GM18519 (cell line): ENCODE results near the gene MND1.

Experiments
- ATAC-seq: cut with Tn5 transposase; IDR thresholded peaks from one replicate; pipeline ENCODE4 v1.9.1; 2021; ENCODE audit warnings: mild to moderate bottlenecking, moderate library complexity; ENCODE audit not compliant: unreplicated experiment, low FRiP score

The MND1 gene

DNA sequence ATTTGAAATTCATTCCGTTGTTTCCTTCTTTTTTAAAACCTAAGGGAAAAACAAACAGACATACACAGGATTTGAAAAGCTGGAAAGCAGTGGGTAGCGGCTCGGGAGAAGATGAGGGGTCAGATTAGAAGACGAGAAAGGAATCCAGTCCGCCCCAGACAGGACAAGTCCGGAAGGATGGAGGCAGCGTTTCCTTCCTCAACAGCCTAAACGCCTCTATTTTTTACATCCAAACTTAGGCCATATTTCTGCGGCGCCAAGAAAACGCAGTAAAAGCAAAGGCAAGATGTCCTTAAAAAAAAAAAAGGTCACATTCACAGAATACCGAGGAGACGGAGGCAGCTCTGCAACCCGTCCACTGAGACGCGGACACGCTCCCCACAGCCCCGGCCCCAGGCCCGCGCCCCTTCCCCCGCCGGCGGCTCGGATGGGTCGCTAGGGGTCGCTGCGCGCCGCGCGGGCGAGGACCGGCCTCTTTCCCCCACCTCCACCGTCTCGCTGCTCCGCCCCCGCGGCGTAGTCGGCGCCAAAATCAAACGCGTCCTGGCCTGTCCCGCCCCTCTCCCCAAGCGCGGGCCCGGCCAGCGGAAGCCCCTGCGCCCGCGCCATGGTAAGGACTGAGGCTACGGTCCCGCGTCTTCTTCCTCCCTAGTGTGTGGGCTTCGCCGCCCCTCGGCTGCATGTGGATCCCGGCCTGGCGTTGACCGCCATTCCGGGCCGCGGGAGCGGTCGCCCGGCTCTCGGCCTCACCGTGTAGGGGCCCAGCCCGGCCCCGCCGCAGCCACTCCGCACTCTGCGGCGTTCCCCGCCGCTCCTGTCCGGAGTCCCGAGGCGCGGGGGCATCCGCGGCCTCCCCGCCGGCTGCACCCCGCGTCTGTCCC, at the start of gene MND1:
TSS of gene MND1 (plus strand) at position 558 of the 881 bp plus-strand sequence. CDS start at position 608, 50 bp downstream.
- ATAC-seq, result peak; percentile 70

DNA sequence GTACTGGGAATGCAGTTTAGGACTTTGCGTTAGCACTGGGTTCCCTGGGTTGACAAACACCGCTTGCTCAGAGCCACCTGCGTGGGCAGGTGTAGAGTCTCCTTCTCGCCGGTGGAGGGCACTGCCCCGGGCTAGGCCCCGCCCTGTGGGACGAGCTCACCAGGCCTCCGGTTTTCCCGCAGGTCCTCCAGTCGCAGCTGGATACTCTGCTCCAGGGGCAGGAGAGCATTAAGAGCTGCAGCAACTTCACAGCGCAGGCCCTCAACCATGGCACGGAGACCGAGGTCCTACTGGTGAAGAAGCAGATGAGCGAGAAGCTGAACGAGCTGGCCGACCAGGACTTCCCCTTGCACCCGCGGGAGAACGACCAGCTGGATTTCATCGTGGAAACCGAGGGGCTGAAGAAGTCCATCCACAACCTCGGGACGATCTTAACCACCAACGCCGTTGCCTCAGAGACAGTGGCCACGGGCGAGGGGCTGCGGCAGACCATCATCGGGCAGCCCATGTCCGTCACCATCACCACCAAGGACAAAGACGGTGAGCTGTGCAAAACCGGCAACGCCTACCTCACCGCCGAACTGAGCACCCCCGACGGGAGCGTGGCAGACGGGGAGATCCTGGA, 49.2 kb upstream of the MND1 start:
- ATAC-seq, result no peak

DNA sequence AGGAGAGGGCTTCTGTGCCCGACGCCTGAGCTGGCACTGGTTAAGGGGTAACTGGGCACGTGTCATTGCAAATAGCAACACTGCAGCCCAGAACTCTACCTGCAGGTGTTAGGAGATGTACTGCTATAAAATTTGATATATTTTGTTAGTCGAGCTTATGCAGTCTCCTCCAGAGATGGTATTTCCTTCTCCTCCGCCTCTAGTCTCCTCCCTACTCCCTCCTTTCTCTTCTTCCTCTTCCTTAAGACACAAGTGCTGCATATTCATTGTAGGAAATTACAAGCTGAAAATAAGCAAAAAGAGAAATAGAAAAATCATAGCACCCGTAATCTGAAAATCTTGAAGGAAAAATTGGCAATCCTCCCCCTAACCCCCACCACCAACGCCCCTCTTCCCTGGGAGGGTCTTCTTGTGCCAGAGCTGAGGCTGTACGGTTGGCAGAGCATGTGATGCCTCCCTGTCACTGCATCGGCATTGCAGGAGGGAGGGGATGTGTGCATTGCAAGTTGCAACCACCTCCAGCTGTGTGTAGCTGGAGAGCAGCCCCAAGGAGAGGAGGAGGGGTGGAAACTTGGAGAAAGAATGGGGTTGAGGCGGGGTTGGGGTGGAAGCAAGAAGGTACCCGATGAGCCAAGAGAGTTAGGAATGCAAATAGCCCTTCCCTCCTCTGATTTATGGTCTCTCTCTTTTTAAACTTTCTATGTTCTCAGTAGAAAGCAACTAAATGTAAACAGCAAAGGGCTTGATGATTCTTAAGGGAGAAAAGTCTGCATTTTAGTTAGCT, 48.3 kb upstream of the MND1 start:
- ATAC-seq, result no peak

DNA sequence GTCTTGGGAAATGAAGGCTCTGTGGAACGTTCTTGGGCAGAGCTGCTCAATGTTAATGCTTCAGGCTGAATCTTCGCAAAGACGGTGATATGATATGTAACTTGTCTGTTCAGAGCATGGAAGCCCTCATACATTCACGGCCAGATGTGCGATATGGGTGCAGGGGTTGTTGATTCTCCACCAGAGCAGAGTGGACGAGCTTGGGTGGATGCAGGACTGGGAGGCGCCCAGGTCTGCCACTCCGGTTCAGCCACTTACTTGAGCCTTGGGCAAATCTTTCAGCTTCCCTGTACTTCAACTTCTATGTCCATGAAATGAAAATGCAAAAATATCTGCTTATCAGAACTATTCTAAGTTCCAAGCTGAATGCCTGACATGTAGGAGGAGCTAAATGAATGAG, 47.4 kb upstream of the MND1 start:
- no peak for ATAC-seq

DNA sequence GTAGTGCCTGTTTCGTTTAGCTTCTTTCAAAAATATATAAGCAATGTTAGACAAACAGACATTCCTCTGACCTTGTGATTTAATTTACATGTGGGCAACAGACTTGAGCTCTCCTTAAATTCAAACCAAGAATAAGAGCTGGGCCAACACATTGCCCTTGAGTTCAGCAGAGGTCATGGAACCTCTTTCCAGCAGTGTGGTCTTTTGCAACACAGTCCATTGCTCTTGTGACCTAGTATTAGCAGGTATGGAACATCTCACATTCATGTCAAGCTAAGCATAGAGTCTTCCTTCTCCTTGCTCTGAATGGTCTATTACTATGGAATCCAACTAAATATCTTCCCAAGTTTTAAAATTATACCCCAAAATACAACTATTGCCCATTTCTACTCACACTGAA, 33.7 kb upstream of the MND1 start:
- no peak for ATAC-seq

GRCh38 chr4:153314915-153315314, 29.6 kb upstream of the MND1 start:
- no peak for ATAC-seq

DNA sequence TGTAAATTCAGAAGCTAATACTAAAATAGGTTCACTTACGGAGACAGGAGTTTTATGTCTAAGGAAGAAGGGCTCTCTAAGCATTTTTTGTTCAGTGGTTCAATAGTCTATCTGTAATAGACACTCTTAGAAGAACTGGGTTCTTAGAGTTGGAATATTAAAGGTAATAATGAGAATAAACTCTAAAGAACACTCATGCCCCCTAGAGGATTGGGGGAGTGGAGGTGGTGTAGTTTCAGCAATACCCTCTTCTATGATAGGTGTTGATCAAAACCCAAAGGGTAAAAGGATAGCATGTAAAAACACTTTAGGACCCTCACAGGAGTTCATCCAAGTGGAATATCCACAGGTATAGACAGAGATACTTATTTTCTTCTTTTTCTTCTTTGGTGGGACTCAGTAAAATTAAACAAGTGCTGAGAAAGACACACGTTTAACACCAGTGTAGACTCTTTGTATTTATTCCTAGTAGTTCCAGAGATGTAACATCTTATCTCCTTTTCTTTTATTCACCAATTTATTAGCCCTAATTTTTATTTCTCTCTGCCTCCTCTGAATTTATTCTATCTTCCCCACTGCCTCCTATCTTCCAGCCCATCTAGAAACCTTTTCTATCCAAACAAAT, 25.7 kb upstream of the MND1 start:
- ATAC-seq, result peak; percentile 77

DNA sequence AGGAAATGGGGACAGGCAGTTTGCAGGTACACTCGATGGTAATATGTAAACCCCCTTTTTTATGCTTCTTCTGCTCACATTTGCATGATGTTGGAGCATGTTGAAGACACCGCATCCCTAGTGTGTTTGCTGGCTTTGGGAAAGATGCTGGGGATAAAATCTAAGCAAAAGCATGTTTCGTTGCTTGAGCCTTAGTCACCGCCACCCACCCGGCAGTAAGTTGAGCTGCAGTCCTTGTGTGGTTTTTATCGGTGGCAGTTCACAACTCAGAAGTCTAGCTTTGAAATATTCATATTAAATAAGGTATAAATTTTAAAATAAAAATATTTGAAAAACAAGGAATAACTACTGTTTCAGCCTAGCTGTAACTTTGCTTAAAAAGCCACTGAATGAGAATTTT, 21.7 kb upstream of the MND1 start:
- no peak for ATAC-seq

DNA sequence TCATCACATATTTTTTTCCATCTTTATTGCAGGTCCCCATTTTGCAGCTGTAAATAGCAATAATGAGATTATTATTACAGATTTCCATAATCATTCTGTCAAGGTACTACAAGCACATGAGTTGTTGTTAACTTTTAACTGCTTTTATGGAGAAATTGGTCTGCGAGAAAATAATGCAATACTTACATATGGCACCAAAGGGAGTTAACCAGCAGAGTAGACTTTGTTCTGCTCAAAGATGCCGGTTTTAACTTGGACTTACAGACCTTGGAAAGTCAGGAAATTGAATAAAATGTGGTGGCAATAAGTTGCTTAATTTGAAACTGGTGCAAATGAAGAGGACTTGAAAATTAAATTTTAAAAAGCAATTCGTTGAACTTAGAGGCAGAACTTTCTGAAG, 20.4 kb upstream of the MND1 start:
- ATAC-seq, result no peak

GRCh38 chr4:153325558-153325957, 18.9 kb upstream of the MND1 start:
- ATAC-seq, result no peak

DNA sequence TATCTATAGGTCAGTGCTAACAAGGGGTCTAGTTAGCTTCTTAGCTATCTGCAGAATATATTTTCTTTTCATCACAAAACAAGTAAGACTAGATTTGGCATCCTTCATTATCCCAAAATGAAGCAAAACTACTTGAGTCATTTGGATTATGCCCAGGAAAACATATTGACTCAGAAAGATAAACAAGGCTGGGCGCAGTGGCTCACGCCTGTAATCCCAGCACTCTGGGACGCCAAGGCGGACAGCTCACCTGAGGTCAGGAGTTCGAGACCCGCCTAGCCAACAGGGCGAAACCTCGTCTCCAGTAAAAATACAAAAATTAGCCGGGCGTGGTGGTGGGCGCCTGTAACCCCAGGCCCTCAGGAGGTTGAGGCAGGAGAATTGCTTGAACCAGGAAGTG, 18.0 kb upstream of the MND1 start:
- ATAC-seq, result no peak

DNA sequence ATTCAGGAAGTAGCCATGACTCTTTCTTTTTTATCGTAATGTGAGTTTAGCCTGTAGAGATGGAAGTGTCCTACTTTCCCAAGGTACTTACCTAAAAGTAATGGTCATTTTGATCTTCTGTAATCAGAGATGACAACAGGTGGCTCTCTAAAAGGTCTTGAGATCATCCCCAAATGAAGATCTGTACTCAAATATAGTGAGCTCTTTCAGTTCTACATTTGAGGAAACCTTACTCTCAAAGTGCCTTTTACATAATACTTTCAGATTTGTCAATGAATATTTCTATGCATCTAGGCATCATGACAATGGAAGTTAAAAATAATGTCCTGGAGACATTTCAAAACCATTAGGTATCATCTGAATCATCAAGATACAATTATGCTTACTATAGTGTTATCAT, 17.2 kb upstream of the MND1 start:
- ATAC-seq, result no peak

- no peak for ATAC-seq
These were observed 11.6 kb upstream of the MND1 start for GRCh38 chr4:153332936-153333335.

DNA sequence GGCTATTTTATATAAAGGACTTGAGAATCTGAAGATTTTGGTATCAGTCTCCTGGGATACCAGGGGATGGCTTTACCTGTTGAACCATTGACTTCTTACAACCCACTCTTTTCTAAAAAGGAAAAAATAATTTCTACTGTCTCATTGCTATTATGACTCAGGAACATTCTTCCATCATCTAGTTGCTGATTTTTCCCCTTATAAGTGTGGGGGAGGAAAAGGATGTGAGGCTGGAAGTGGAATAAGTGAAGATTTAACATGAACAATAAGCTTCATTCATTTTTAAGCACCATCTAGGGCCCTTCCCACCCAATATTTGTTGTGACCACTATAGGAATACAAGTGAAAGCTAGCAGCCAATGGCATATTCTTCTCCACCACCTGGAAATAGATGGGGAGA, 10.6 kb upstream of the MND1 start:
- ATAC-seq, result no peak

DNA sequence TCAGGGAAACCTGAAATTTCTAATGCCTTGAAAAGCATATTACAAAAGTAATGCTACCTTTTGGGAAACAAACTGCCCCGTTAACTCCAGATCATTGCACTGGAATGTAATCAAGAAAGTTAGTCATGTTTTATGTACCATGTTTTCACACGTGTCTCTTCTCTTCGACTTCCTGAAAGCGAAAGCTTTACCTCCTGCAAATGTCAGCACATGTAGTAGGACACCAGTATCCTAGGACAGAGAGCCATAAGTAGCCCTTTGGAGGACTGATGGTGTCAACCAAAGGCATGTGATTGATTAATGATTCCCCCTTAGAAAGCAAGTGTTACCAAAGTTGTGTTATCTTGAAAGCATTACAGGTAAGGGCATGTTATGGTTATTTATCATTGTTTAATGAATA, 8.8 kb upstream of the MND1 start:
- no peak for ATAC-seq

GRCh38 chr4:153337686-153338085, 6.8 kb upstream of the MND1 start:
- no peak for ATAC-seq

- ATAC-seq, result no peak
These were observed 2.9 kb upstream of the MND1 start for GRCh38 chr4:153341575-153342090.

DNA sequence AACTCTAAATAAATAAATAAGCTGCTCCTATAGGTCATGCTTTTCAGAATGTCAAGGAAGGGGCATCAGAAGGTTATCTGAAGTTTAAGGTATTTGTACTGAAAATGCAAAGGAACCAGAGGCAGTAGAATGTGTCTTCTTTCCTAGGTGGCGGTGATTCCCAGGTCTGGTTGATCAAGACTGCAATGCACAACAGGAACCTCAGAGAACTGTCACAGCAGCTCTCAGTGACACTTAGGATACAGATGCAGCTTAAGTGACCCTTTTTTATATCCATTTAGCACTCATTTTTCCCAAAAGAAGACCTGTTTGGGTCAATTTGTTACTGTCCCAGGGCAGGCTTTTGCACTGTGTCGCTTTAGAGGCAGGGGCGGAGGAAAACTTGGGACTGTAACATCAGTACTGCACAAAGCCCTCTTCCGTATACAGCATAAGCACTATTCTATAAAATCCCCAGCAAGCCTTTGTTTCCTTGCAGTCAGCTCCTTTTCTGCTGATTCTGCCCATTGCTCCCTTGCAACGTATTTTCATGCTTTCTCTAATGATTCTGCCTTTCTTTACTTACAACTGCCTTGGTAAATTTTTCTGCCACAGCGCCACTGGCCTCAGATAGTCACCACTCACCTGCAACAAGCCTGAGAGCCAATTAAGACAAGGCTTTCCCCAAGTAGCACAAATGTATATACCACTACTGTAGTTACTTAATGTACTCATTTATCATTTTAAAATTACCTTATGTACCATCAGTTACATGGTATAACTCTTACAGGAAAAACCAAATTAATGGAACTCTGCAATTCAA, 1.5 kb upstream of the MND1 start:
- no peak for ATAC-seq

- ATAC-seq, result no peak
These were observed 809 bp downstream of the MND1 start for GRCh38 chr4:153345012-153345981.
